ENCODE results near the gene CADM2. TPM values are rescaled to one million over a fixed set of nuclear protein-coding genes. Genes with fewer than 3 reads are reported as not detected.

CADM2 gene
- total RNA-seq, 1 donor: under 0.01 TPM

GRCh38 chr3:85189731-85190130, 230.9 kb downstream of the CADM2 start:
- TF ChIP-seq, protein P1, sequence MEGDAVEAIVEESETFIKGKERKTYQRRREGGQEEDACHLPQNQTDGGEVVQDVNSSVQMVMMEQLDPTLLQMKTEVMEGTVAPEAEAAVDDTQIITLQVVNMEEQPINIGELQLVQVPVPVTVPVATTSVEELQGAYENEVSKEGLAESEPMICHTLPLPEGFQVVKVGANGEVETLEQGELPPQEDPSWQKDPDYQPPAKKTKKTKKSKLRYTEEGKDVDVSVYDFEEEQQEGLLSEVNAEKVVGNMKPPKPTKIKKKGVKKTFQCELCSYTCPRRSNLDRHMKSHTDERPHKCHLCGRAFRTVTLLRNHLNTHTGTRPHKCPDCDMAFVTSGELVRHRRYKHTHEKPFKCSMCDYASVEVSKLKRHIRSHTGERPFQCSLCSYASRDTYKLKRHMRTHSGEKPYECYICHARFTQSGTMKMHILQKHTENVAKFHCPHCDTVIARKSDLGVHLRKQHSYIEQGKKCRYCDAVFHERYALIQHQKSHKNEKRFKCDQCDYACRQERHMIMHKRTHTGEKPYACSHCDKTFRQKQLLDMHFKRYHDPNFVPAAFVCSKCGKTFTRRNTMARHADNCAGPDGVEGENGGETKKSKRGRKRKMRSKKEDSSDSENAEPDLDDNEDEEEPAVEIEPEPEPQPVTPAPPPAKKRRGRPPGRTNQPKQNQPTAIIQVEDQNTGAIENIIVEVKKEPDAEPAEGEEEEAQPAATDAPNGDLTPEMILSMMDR (IDR thresholded peaks at IDR 0.05; ENCODE audit: insufficient read depth, low read depth, low read length): no peak
- DNase-seq (ENCODE audit: low read depth): no peak
- no peak overlapping the region for H3K4me3 ChIP-seq (ENCODE audit: low read depth, low read length)

DNA sequence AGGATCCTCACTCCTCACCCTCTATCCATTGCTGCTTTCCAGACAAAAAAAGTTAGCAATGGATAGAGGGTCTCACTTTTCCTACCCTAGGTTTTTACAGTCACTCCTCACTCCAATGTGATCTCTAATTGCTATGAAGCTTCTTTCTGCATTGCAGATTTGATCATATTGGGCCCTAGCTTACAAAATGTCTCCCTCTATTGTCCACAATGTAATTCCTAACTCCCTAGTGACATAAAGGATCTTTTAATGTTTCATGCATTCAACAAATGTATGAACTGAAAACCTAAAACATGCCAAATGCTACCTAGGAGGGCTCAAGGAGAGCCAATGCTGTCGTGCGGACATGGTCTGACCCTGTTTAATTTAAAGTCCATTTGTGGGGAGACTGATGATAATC, 234.8 kb downstream of the CADM2 start:
- DNase-seq (ENCODE audit: low read depth): no peak
- no peak overlapping the region for H3K4me3 ChIP-seq (ENCODE audit: low read depth, low read length)
- TF ChIP-seq, protein P1 (IDR thresholded peaks at IDR 0.05; ENCODE audit: insufficient read depth, low read depth, low read length): no peak

DNA sequence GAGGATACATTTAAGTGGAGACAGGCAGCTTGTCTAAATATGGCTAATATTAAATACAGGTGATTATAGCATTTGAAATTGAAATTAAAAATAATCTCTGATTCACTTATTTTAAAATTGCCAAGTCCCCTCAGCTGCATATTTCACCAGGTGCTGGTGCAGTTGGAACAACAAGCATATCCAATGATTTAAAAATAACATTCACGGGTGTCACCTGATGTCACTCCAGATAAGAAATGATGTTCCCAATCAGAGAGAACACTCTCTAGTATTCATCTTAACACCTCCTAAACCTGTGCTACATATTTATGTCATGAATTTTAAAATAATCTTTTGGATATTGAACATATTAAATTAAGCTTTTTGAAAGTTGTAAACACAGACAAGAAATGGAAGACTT, 249.9 kb downstream of the CADM2 start:
- TF ChIP-seq, protein P1 (IDR thresholded peaks at IDR 0.05; ENCODE audit: insufficient read depth, low read depth, low read length): no peak
- no peak overlapping the region for H3K4me3 ChIP-seq (ENCODE audit: low read depth, low read length)
- DNase-seq (ENCODE audit: low read depth): no peak

DNA sequence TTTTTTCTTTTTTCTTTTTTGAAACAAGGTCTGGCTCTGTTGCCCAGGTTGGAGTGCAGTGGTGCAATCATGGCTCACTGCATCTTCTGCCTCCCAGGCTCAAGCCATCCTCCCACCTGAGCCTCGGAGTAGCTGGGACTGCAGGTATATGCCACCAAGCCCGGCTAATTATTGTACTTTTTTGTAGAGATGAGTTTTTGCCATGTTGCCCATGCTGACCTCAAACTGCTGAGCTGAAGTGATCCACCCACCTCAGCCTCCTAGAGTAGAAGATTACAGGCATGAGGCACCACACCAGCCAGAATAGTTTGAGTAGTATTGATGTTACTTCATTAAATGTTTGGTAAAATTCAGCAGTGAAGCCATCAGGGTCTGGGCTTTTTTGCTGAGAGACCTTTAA, 251.8 kb downstream of the CADM2 start:
- no peak overlapping the region for H3K4me3 ChIP-seq (ENCODE audit: low read depth, low read length)
- no peak for DNase-seq (ENCODE audit: low read depth)
- TF ChIP-seq, protein P1 (IDR thresholded peaks at IDR 0.05; ENCODE audit: insufficient read depth, low read depth, low read length): no peak

- H3K4me3 ChIP-seq (ENCODE audit: low read depth, low read length): no peak overlapping the region
- DNase-seq (ENCODE audit: low read depth): no peak
- TF ChIP-seq, protein P1 (IDR thresholded peaks at IDR 0.05; ENCODE audit: insufficient read depth, low read depth, low read length): no peak
Observed at GRCh38 chr3:85228966-85229365, 270.2 kb downstream of the CADM2 start.

GRCh38 chr3:85244091-85244490, 285.3 kb downstream of the CADM2 start:
- TF ChIP-seq, protein P1 (IDR thresholded peaks at IDR 0.05; ENCODE audit: insufficient read depth, low read depth, low read length): no peak
- H3K4me3 ChIP-seq (ENCODE audit: low read depth, low read length): no peak overlapping the region
- DNase-seq (ENCODE audit: low read depth): no peak

GRCh38 chr3:85244519-85244918, 285.7 kb downstream of the CADM2 start:
- TF ChIP-seq, protein P1 (IDR thresholded peaks at IDR 0.05; ENCODE audit: insufficient read depth, low read depth, low read length): no peak
- H3K4me3 ChIP-seq (ENCODE audit: low read depth, low read length): no peak overlapping the region
- DNase-seq (ENCODE audit: low read depth): no peak

Data from fibroblast of villous mesenchyme (primary cell).